ENCODE results near the gene GUCY1A1. TPM values are rescaled to one million over a fixed set of nuclear protein-coding genes. Genes with fewer than 3 reads are reported as not detected.
A peak's percentile ranks its signal among the peaks of the same experiment; 100 is the strongest.

Gene GUCY1A1
- total RNA-seq, 1 experiment from 2014 or later: not detected

GRCh38 chr4:155667568-155668511 lies 1.2 kb downstream of the GUCY1A1 start:
- CTCF ChIA-PET: no interaction called here
- no TSS peak for BruUV-seq (replicated peaks)
- Mint-ChIP-seq H3K4me1 (ENCODE audit: insufficient read depth, unreplicated experiment) (peaks cover 6% of the 10 kb centered on the region), H3K36me3 (ENCODE audit: insufficient read depth, unreplicated experiment) (no peaks in the 10 kb centered on the region), H3K9me3 (ENCODE audit: unreplicated experiment) (no peaks in the 10 kb centered on the region), H3K27me3 (ENCODE audit: insufficient read depth, unreplicated experiment) (no peaks in the 10 kb centered on the region), H3K4me3 (ENCODE audit: unreplicated experiment) (peak overlapping the region; percentile 70), H3K27ac (ENCODE audit: low read depth, unreplicated experiment) (no peak overlapping the region)
- TF ChIP-seq CTCF (IDR thresholded peaks at IDR 0.05; ENCODE audit: unreplicated experiment): no peak
- POLR2A ChIA-PET: no interaction called here
- intact Hi-C loops (cut with micrococcal nuclease): no loop called here
- DNase-seq (ENCODE audit: unreplicated experiment): peak; percentile 51

- Mint-ChIP-seq H3K9me3 (ENCODE audit: unreplicated experiment) (no peaks in the 10 kb centered on the region), H3K27ac (ENCODE audit: low read depth, unreplicated experiment) (no peak overlapping the region), H3K4me1 (ENCODE audit: insufficient read depth, unreplicated experiment) (peaks cover 6% of the 10 kb centered on the region), H3K36me3 (ENCODE audit: insufficient read depth, unreplicated experiment) (no peaks in the 10 kb centered on the region), H3K4me3 (ENCODE audit: unreplicated experiment) (no peak overlapping the region), H3K27me3 (ENCODE audit: insufficient read depth, unreplicated experiment) (no peaks in the 10 kb centered on the region)
- CTCF ChIA-PET: no interaction called here
- POLR2A ChIA-PET: interaction anchor here (0.8 kb wide), 1 partner anchor 21 kb away, joined by 3 read pairs; no protein-coding TSS in a partner anchor
- intact Hi-C loops (cut with micrococcal nuclease): no loop called here
- DNase-seq (ENCODE audit: unreplicated experiment): no peak
- no TSS peak for BruUV-seq (replicated peaks)
- TF ChIP-seq CTCF (IDR thresholded peaks at IDR 0.05; ENCODE audit: unreplicated experiment): no peak
Measured at GRCh38 chr4:155668707-155669220, 2.1 kb downstream of the GUCY1A1 start.

GRCh38 chr4:155672342-155672741 lies 5.7 kb downstream of the GUCY1A1 start:
- Mint-ChIP-seq H3K27me3 (ENCODE audit: insufficient read depth, unreplicated experiment) (no peaks in the 10 kb centered on the region), H3K4me3 (ENCODE audit: unreplicated experiment) (no peak overlapping the region)

More at GRCh38 chr4:155672342-155672741, 5.7 kb downstream of the GUCY1A1 start:
- no TSS peak for BruUV-seq (replicated peaks)
- peaks cover 12% of the 10 kb centered on the region for H3K4me1 Mint-ChIP-seq (ENCODE audit: insufficient read depth, unreplicated experiment)
- intact Hi-C loops (cut with micrococcal nuclease): no loop called here
- H3K9me3 Mint-ChIP-seq (ENCODE audit: unreplicated experiment): no peaks in the 10 kb centered on the region
- H3K27ac Mint-ChIP-seq (ENCODE audit: low read depth, unreplicated experiment): no peak overlapping the region
- POLR2A ChIA-PET: no interaction called here
- no peak for DNase-seq (ENCODE audit: unreplicated experiment)
- CTCF ChIA-PET: interaction anchor here (0.6 kb wide), 1 partner anchor 276 kb away, joined by 3 read pairs; no protein-coding TSS in a partner anchor
- H3K36me3 Mint-ChIP-seq (ENCODE audit: insufficient read depth, unreplicated experiment): no peaks in the 10 kb centered on the region
- no peak for TF ChIP-seq CTCF (IDR thresholded peaks at IDR 0.05; ENCODE audit: unreplicated experiment)
